ENCODE data around the gene AVL9. TPM values are rescaled to one million over a fixed set of nuclear protein-coding genes. Genes with fewer than 3 reads are reported as not detected.

AVL9 gene
- total and polyA plus RNA-seq, 9 of the 15 experiments (the other 6 are each of a cell fraction or from before 2014, with no cell fraction given), result 6.4 to 66.2 (median 30.1) TPM

DNA sequence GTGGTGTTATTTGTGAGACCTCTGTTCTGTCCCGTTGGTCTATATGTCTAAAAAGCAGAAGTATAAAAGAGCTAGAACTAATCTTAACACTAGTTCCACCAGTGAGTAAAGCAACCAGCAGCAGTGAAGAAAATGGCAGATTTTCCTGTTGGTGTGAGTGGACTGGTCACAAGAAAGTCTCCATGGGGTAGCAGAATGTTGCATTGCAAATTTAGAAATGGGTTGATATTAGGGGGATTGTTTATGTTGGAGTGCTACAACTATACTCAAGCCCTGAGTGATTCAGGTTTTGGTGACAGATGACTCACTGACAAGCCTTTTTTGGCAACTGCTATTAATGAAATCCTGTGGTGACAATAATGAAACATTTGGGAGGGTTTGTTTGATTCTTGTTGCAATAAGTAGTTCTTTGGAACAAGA is 5.6 kb downstream of the AVL9 start:
- ATAC-seq, result peak; percentile 46
- TF ChIP-seq SRF (CRISPR knock-in tag; IDR thresholded peaks at IDR 0.05), result peak; percentile 22 to 95; a peak in 3 of 4 replicates
- no peak for TF ChIP-seq PBX2 (CRISPR knock-in tag; IDR thresholded peaks at IDR 0.05; ENCODE audit: low read depth)
- peak; percentile 53; the same call in 1 of the 2 replicates for TF ChIP-seq PBX2 (tag; conservative IDR thresholded peaks at IDR 0.05; ENCODE audit: low read depth)
- TF ChIP-seq, protein P1, sequence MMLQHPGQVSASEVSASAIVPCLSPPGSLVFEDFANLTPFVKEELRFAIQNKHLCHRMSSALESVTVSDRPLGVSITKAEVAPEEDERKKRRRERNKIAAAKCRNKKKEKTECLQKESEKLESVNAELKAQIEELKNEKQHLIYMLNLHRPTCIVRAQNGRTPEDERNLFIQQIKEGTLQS (IDR thresholded peaks at IDR 0.05), result peak; percentile 82
- TF ChIP-seq, protein P1 (CRISPR knock-in tag; conservative IDR thresholded peaks at IDR 0.05), result no peak
- TF ChIP-seq YY1 (IDR thresholded peaks at IDR 0.05; ENCODE audit: borderline replicate concordance in 1 of 3, control insufficient read depth in 1 of 3, extremely low read depth in 1 of 3, insufficient read depth in 3 of 3, insufficient read length in 1 of 3, insufficient replicate concordance in 2 of 3, low read depth in 1 of 3, low read length in 2 of 3), result peak in 1 of 3 experiments; percentile 24
- peak; percentile 43; the same call in 1 of the 2 replicates for TF ChIP-seq SMARCE1 (IDR thresholded peaks at IDR 0.05)
- no peak for TF ChIP-seq ZNF41 (CRISPR knock-in tag; conservative IDR thresholded peaks at IDR 0.05)
- no peak for TF ChIP-seq MAX (CRISPR knock-in tag; IDR thresholded peaks at IDR 0.05)
- peak; percentile 83 for TF ChIP-seq MEIS2 (IDR thresholded peaks at IDR 0.05; ENCODE audit: partially characterized antibody)
- TF ChIP-seq CBFA2T3 (IDR thresholded peaks at IDR 0.05), result no peak
- TF ChIP-seq KDM4B (IDR thresholded peaks at IDR 0.05; ENCODE audit: borderline replicate concordance in 2 of 2, low read depth in 1 of 2), result no peak
- TF ChIP-seq, protein P2, sequence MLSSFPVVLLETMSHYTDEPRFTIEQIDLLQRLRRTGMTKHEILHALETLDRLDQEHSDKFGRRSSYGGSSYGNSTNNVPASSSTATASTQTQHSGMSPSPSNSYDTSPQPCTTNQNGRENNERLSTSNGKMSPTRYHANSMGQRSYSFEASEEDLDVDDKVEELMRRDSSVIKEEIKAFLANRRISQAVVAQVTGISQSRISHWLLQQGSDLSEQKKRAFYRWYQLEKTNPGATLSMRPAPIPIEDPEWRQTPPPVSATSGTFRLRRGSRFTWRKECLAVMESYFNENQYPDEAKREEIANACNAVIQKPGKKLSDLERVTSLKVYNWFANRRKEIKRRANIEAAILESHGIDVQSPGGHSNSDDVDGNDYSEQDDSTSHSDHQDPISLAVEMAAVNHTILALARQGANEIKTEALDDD (IDR thresholded peaks at IDR 0.05), result peak; percentile 96
- TF ChIP-seq SMARCA4 (IDR thresholded peaks at IDR 0.05), result peak; percentile 56
- TF ChIP-seq DPF2 (IDR thresholded peaks at IDR 0.05), result peak; percentile 76
- no peak for TF ChIP-seq EGR1 (conservative IDR thresholded peaks at IDR 0.05)
- TF ChIP-seq FOSL1 (tag; conservative IDR thresholded peaks at IDR 0.05), result peak; percentile 90
- peak; percentile 10; the same call in 1 of the 2 replicates for TF ChIP-seq EHMT2 (IDR thresholded peaks at IDR 0.05)

More for the DNA sequence above, 5.6 kb downstream of the AVL9 start:
- no peaks in the 10 kb centered on the region for H3K9me1 ChIP-seq (ENCODE audit: control insufficient read depth, insufficient read depth, low read length)
- no peak for FAIRE-seq
- intact Hi-C loops (cut with micrococcal nuclease), result no loop called here
- peak in 1 of 4 experiments; percentile 45 for DNase-seq (ENCODE audit: extremely low read depth in 1 of 4, low spot score in 3 of 4)
- WGBS (ENCODE audit: insufficient coverage, low coverage, missing lambda C conversion rate), result 0% methylated on average over 1 of the region's 1 CpG
- in situ Hi-C loops (cut with MboI), result no loop called here
- H3K27ac ChIP-seq (ENCODE audit: extremely low read depth, low read depth, low read length), result peak overlapping the region; percentile 74
- peak overlapping the region; percentile 52 for H3K4me2 ChIP-seq (ENCODE audit: insufficient read depth, low read length)
- peak overlapping the region in 1 of 2 experiments; percentile 41; a peak in 2 of 4 replicates for H3K9ac ChIP-seq (ENCODE audit: insufficient read depth in 1 of 2, low read depth in 2 of 2, low read length in 2 of 2)
- H3K36me3 ChIP-seq (ENCODE audit: control insufficient read depth, insufficient read depth, low read length), result peaks cover 23% of the 10 kb centered on the region; the same call in 1 of the 3 replicates
- H2AFZ ChIP-seq (ENCODE audit: low read depth, low read length), result no peak overlapping the region
- no TSS peak for BruUV-seq (replicated peaks)
- H3K79me2 ChIP-seq (ENCODE audit: control insufficient read depth, insufficient read depth, low read length), result peaks cover 98% of the 10 kb centered on the region
- no peak overlapping the region for H3K4me3 ChIP-seq
- H3K27me3 ChIP-seq (ENCODE audit: control insufficient read depth in 2 of 2, insufficient read depth in 2 of 2, low read length in 2 of 2), result no peaks in the 10 kb centered on the region
- no peaks in the 10 kb centered on the region; the same call in 1 of the 2 replicates for H3K9me3 ChIP-seq (replicated peaks; ENCODE audit: control insufficient read depth, insufficient read depth, low read depth, low read length)
- H3K4me1 ChIP-seq (replicated peaks in 1 of 2; ENCODE audit: control insufficient read depth in 2 of 2, insufficient read depth in 2 of 2, low read length in 2 of 2), result peaks cover 11 to 22% of the 10 kb centered on the region in 2 experiments; a peak in 4 of 5 replicates
- 0 out of 2 replicates have a peak, but pooled peaks cover 3% of the 10 kb centered on the region for H4K20me1 ChIP-seq (replicated peaks; ENCODE audit: control insufficient read depth, insufficient read depth, low read length)
- CTCF ChIA-PET (ENCODE audit: low intra/inter-chr PET ratio), result no interaction called here
- POLR2A ChIA-PET, result interaction anchor here (0.6 to 1.3 kb wide), 4 partner anchors 10 to 167 kb away, joined by 3 to 4 read pairs (median 4); partner anchors contain the start of gene LSM5

All from K562 (cell line).